ENCODE data around the gene CRHR1.

DNA sequence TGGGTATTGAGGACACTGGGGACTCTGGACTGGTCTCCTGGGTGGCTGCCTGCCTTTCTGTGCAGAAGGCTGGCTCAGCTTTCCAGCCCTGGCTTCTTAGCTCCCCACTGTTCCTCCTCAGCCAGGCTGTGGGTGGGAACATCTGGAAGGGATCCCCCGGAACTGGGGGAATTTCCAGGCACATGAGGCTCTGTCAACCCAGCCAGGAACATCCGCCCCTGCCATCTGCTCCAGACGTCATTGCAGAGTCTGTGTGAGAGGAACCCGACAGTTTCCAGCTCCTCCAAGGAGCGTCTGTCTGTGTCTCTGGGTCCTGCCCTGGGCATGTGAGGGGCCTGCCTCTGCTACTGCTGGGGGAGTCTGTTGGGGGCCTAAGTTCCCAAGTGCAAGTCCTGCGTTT, 36.2 kb upstream of the CRHR1 start:
- TF ChIP-seq ZNF140 (tag by site-specific recombination; IDR thresholded peaks at IDR 0.05) (no peak), MZF1 (tag by site-specific recombination; IDR thresholded peaks at IDR 0.05; ENCODE audit: borderline replicate concordance) (no peak), YY1 (tag by site-specific recombination; IDR thresholded peaks at IDR 0.05) (no peak), ZNF350 (tag by site-specific recombination; IDR thresholded peaks at IDR 0.05) (no peak), ZNF174 (tag by site-specific recombination; IDR thresholded peaks at IDR 0.05) (no peak), SP2 (tag by site-specific recombination; IDR thresholded peaks at IDR 0.05) (no peak), ZNF302 (tag by site-specific recombination; IDR thresholded peaks at IDR 0.05; ENCODE audit: low read depth) (no peak), TRIM28 (IDR thresholded peaks at IDR 0.05; ENCODE audit: borderline replicate concordance, low read length) (no peak)
- TF ChIP-seq, protein P1, sequence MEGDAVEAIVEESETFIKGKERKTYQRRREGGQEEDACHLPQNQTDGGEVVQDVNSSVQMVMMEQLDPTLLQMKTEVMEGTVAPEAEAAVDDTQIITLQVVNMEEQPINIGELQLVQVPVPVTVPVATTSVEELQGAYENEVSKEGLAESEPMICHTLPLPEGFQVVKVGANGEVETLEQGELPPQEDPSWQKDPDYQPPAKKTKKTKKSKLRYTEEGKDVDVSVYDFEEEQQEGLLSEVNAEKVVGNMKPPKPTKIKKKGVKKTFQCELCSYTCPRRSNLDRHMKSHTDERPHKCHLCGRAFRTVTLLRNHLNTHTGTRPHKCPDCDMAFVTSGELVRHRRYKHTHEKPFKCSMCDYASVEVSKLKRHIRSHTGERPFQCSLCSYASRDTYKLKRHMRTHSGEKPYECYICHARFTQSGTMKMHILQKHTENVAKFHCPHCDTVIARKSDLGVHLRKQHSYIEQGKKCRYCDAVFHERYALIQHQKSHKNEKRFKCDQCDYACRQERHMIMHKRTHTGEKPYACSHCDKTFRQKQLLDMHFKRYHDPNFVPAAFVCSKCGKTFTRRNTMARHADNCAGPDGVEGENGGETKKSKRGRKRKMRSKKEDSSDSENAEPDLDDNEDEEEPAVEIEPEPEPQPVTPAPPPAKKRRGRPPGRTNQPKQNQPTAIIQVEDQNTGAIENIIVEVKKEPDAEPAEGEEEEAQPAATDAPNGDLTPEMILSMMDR (tag by site-specific recombination; IDR thresholded peaks at IDR 0.05), result no peak
- TF ChIP-seq, protein P2, sequence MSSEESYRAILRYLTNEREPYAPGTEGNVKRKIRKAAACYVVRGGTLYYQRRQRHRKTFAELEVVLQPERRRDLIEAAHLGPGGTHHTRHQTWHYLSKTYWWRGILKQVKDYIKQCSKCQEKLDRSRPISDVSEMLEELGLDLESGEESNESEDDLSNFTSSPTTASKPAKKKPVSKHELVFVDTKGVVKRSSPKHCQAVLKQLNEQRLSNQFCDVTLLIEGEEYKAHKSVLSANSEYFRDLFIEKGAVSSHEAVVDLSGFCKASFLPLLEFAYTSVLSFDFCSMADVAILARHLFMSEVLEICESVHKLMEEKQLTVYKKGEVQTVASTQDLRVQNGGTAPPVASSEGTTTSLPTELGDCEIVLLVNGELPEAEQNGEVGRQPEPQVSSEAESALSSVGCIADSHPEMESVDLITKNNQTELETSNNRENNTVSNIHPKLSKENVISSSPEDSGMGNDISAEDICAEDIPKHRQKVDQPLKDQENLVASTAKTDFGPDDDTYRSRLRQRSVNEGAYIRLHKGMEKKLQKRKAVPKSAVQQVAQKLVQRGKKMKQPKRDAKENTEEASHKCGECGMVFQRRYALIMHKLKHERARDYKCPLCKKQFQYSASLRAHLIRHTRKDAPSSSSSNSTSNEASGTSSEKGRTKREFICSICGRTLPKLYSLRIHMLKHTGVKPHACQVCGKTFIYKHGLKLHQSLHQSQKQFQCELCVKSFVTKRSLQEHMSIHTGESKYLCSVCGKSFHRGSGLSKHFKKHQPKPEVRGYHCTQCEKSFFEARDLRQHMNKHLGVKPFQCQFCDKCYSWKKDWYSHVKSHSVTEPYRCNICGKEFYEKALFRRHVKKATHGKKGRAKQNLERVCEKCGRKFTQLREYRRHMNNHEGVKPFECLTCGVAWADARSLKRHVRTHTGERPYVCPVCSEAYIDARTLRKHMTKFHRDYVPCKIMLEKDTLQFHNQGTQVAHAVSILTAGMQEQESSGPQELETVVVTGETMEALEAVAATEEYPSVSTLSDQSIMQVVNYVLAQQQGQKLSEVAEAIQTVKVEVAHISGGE (tag by site-specific recombination; conservative IDR thresholded peaks at IDR 0.05; ENCODE audit: low read depth), result no peak
